ENCODE measurements around the gene APBB2. TPM values are rescaled to one million over a fixed set of nuclear protein-coding genes. Genes with fewer than 3 reads are reported as not detected.

The APBB2 gene
- total and polyA plus RNA-seq, 2 of the 8 experiments (the other 6 are each of a cell fraction or from before 2014, with no cell fraction given), result 58.7 to 59.4 TPM

DNA sequence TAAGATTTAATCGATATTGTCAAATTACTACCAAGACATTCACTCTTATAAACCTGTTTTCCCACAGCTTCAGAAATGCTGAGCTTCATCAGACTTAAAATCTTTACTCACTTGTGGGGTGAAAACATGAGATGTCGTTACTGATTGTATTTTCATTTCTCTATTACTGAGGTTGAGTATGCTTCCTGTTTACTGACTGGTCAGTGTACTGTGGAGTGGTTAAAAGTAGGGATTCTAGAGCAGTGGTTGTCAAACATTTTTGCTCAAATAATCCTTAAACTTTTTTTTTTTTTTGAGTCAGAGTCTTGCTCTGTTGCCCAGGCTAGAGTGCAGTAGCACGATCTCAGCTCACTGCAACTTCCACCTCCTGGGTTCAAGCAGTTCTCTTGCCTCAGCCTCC lies 414.3 kb downstream of the APBB2 start (continued):
- TF ChIP-seq, protein P1, sequence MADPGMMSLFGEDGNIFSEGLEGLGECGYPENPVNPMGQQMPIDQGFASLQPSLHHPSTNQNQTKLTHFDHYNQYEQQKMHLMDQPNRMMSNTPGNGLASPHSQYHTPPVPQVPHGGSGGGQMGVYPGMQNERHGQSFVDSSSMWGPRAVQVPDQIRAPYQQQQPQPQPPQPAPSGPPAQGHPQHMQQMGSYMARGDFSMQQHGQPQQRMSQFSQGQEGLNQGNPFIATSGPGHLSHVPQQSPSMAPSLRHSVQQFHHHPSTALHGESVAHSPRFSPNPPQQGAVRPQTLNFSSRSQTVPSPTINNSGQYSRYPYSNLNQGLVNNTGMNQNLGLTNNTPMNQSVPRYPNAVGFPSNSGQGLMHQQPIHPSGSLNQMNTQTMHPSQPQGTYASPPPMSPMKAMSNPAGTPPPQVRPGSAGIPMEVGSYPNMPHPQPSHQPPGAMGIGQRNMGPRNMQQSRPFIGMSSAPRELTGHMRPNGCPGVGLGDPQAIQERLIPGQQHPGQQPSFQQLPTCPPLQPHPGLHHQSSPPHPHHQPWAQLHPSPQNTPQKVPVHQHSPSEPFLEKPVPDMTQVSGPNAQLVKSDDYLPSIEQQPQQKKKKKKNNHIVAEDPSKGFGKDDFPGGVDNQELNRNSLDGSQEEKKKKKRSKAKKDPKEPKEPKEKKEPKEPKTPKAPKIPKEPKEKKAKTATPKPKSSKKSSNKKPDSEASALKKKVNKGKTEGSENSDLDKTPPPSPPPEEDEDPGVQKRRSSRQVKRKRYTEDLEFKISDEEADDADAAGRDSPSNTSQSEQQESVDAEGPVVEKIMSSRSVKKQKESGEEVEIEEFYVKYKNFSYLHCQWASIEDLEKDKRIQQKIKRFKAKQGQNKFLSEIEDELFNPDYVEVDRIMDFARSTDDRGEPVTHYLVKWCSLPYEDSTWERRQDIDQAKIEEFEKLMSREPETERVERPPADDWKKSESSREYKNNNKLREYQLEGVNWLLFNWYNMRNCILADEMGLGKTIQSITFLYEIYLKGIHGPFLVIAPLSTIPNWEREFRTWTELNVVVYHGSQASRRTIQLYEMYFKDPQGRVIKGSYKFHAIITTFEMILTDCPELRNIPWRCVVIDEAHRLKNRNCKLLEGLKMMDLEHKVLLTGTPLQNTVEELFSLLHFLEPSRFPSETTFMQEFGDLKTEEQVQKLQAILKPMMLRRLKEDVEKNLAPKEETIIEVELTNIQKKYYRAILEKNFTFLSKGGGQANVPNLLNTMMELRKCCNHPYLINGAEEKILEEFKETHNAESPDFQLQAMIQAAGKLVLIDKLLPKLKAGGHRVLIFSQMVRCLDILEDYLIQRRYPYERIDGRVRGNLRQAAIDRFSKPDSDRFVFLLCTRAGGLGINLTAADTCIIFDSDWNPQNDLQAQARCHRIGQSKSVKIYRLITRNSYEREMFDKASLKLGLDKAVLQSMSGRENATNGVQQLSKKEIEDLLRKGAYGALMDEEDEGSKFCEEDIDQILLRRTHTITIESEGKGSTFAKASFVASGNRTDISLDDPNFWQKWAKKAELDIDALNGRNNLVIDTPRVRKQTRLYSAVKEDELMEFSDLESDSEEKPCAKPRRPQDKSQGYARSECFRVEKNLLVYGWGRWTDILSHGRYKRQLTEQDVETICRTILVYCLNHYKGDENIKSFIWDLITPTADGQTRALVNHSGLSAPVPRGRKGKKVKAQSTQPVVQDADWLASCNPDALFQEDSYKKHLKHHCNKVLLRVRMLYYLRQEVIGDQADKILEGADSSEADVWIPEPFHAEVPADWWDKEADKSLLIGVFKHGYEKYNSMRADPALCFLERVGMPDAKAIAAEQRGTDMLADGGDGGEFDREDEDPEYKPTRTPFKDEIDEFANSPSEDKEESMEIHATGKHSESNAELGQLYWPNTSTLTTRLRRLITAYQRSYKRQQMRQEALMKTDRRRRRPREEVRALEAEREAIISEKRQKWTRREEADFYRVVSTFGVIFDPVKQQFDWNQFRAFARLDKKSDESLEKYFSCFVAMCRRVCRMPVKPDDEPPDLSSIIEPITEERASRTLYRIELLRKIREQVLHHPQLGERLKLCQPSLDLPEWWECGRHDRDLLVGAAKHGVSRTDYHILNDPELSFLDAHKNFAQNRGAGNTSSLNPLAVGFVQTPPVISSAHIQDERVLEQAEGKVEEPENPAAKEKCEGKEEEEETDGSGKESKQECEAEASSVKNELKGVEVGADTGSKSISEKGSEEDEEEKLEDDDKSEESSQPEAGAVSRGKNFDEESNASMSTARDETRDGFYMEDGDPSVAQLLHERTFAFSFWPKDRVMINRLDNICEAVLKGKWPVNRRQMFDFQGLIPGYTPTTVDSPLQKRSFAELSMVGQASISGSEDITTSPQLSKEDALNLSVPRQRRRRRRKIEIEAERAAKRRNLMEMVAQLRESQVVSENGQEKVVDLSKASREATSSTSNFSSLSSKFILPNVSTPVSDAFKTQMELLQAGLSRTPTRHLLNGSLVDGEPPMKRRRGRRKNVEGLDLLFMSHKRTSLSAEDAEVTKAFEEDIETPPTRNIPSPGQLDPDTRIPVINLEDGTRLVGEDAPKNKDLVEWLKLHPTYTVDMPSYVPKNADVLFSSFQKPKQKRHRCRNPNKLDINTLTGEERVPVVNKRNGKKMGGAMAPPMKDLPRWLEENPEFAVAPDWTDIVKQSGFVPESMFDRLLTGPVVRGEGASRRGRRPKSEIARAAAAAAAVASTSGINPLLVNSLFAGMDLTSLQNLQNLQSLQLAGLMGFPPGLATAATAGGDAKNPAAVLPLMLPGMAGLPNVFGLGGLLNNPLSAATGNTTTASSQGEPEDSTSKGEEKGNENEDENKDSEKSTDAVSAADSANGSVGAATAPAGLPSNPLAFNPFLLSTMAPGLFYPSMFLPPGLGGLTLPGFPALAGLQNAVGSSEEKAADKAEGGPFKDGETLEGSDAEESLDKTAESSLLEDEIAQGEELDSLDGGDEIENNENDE (IDR thresholded peaks at IDR 0.05; ENCODE audit: insufficient replicate concordance, low read length), result no peak
- TF ChIP-seq GTF2F1 (IDR thresholded peaks at IDR 0.05; ENCODE audit: borderline replicate concordance, low read depth, low read length) (no peak), CREB1 (IDR thresholded peaks at IDR 0.05) (no peak), EGR1 (IDR thresholded peaks at IDR 0.05; ENCODE audit: borderline replicate concordance, low read depth, low read length) (no peak), SP4 (IDR thresholded peaks at IDR 0.05; ENCODE audit: low read length) (no peak)

Data from H1 (cell line).